Measurements from ENCODE around the gene FAM20C. TPM values are rescaled to one million over a fixed set of nuclear protein-coding genes. Genes with fewer than 3 reads are reported as not detected.
A peak's percentile ranks its signal among the peaks of the same experiment; 100 is the strongest.

The FAM20C gene
- total RNA-seq, 2 donors from 2014 or later, result 32.5 to 106 TPM

GRCh38 chr7:222716-223041, 30.3 kb downstream of the FAM20C start:
- no peaks in the 10 kb centered on the region for H3K9me3 ChIP-seq
- no peak overlapping the region for H3K27ac ChIP-seq
- H3K4me3 ChIP-seq, result no peak overlapping the region
- no peaks in the 10 kb centered on the region for H3K27me3 ChIP-seq (replicated peaks; ENCODE audit: insufficient read depth)
- ATAC-seq (ENCODE audit: insufficient number of reproducible peaks, low FRiP score, low read depth) (no peak), DNase-seq (ENCODE audit: low spot score) (no peak)
- H3K4me1 ChIP-seq (ENCODE audit: control insufficient read depth in 1 of 2, low read depth in 2 of 2), result peaks cover 0 to 20% of the 10 kb centered on the region in 2 donors
- TF ChIP-seq, protein P1, sequence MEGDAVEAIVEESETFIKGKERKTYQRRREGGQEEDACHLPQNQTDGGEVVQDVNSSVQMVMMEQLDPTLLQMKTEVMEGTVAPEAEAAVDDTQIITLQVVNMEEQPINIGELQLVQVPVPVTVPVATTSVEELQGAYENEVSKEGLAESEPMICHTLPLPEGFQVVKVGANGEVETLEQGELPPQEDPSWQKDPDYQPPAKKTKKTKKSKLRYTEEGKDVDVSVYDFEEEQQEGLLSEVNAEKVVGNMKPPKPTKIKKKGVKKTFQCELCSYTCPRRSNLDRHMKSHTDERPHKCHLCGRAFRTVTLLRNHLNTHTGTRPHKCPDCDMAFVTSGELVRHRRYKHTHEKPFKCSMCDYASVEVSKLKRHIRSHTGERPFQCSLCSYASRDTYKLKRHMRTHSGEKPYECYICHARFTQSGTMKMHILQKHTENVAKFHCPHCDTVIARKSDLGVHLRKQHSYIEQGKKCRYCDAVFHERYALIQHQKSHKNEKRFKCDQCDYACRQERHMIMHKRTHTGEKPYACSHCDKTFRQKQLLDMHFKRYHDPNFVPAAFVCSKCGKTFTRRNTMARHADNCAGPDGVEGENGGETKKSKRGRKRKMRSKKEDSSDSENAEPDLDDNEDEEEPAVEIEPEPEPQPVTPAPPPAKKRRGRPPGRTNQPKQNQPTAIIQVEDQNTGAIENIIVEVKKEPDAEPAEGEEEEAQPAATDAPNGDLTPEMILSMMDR (IDR thresholded peaks at IDR 0.05), result no peak
- H3K36me3 ChIP-seq, result peaks cover 2% of the 10 kb centered on the region

DNA sequence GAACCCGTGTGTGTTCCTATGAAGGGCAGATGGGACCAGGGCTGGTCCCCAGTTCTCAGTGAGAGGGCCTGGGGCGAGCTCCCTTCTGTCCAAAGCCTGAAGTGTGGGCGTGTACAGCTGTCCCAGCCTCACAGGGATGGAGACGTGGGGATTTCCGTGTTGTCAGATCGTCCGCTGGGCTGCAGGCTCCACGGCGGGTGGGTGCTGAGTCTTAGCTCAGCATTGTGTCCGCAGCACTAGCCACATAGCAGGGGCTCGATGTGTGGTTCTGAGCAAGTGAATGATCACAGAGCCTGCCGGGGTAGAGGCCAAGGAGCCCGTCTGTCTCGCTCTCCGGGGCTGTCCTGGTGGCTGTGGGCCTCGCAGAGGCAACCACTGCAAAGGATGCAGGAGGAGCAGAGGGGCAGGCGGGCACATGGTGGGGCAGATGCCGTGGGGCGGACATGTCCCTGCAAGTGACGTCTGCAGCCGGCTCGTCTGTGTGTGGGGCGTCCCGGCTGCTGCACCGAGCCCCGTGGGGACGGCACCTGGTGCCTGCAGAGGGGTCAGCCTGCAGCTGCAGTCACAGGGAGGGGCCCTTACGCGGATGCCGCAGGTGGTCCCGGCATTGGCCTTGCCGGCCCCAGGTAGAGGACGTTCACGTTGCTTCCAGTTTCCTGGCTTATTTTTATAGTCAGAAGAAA, 30.9 kb downstream of the FAM20C start:
- Histone ChIP-seq H3K27me3 (replicated peaks; ENCODE audit: insufficient read depth) (no peaks in the 10 kb centered on the region), H3K9me3 (no peaks in the 10 kb centered on the region), H3K4me3 (no peak overlapping the region), H3K27ac (no peak overlapping the region), H3K4me1 (ENCODE audit: control insufficient read depth in 1 of 2, low read depth in 2 of 2) (peaks cover 5 to 26% of the 10 kb centered on the region in 2 donors), H3K36me3 (peaks cover 2% of the 10 kb centered on the region)
- TF ChIP-seq, protein P1 (IDR thresholded peaks at IDR 0.05), result no peak
- DNase-seq (ENCODE audit: low spot score) (no peak), ATAC-seq (ENCODE audit: insufficient number of reproducible peaks, low FRiP score, low read depth) (no peak)

DNA sequence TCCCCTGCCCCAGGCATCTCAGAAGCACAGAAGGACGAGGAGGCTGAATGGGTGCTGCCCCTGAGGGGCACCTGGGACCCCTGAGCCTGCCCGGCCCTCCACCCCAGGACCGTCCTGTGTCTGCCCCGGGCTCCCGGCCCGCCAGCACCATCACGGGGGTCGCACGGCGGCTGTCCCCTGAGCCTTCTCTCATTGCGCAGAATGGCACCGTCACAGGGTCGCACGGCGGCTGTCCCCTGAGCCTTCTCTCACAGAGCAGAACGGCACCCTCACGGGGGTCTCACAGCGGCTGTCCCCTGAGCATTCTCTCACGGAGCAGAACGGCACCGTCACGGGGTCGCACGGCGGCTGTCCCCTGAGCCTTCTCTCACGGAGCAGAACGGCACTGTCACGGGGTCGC, 31.5 kb downstream of the FAM20C start:
- TF ChIP-seq, protein P1 (IDR thresholded peaks at IDR 0.05), result no peak
- no peak overlapping the region for H3K27ac ChIP-seq
- H3K27me3 ChIP-seq (replicated peaks; ENCODE audit: insufficient read depth), result no peaks in the 10 kb centered on the region
- no peak for DNase-seq (ENCODE audit: low spot score)
- ATAC-seq (ENCODE audit: insufficient number of reproducible peaks, low FRiP score, low read depth), result no peak
- no peaks in the 10 kb centered on the region for H3K9me3 ChIP-seq
- H3K4me1 ChIP-seq (ENCODE audit: control insufficient read depth in 1 of 2, low read depth in 2 of 2), result peaks cover 11 to 32% of the 10 kb centered on the region in 2 donors
- peaks cover 2% of the 10 kb centered on the region for H3K36me3 ChIP-seq
- no peak overlapping the region for H3K4me3 ChIP-seq

GRCh38 chr7:226281-226895, 34.0 kb downstream of the FAM20C start:
- no peaks in the 10 kb centered on the region for H3K9me3 ChIP-seq
- H3K4me3 ChIP-seq, result no peak overlapping the region
- H3K27ac ChIP-seq, result no peak overlapping the region
- ATAC-seq (ENCODE audit: insufficient number of reproducible peaks, low FRiP score, low read depth), result no peak
- TF ChIP-seq, protein P1 (IDR thresholded peaks at IDR 0.05), result no peak
- H3K4me1 ChIP-seq (ENCODE audit: control insufficient read depth in 1 of 2, low read depth in 2 of 2), result peaks cover 19 to 42% of the 10 kb centered on the region in 2 donors
- H3K27me3 ChIP-seq (replicated peaks; ENCODE audit: insufficient read depth), result no peaks in the 10 kb centered on the region
- H3K36me3 ChIP-seq, result no peaks in the 10 kb centered on the region
- no peak for DNase-seq (ENCODE audit: low spot score)

DNA sequence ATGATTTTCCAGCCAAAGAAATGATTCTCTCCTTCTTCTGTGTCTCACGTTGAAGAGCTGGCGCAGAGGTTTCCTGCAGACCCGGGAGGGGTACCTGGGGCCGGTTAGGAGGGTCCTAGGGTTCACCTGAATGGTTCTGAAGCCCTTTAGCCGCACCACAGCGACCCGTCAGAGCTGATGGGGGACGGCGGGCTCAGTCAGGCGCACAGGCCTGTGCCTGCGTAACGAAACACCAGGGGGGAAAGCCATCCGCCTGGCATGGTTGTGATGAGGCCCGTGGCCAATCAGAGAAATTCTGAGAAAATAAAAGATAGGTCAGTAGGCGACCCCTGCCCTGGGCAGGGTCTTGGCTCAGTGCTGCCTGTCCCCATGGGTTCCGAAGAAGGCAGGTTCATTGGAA, 35.6 kb downstream of the FAM20C start:
- Histone ChIP-seq H3K27ac (peak overlapping the region; percentile 87 to 96), H3K9me3 (no peaks in the 10 kb centered on the region), H3K4me3 (no peak overlapping the region), H3K36me3 (no peaks in the 10 kb centered on the region), H3K4me1 (ENCODE audit: control insufficient read depth in 1 of 2, low read depth in 2 of 2) (peaks cover 30 to 58% of the 10 kb centered on the region in 2 donors), H3K27me3 (replicated peaks; ENCODE audit: insufficient read depth) (no peaks in the 10 kb centered on the region)
- ATAC-seq (ENCODE audit: insufficient number of reproducible peaks, low FRiP score, low read depth), result no peak
- no peak for DNase-seq (ENCODE audit: low spot score)
- TF ChIP-seq, protein P1 (IDR thresholded peaks at IDR 0.05), result no peak
